Keratinocyte (primary cell): ENCODE measurements around the gene TSBP1.

ENCODE experiments used
- CTCF ChIP-seq, 3 experiments: IDR thresholded peaks in 1 of 3; conservative IDR thresholded peaks in 1 of 3; optimal IDR thresholded peaks in 1 of 3; 2 replicates in 2 of 3; 3 replicates in 1 of 3; pipeline versions ENCODE3 to v1.5.1; 2011; ENCODE audit warnings: low read length in 3 of 3, mild to moderate bottlenecking in 3 of 3, moderate library complexity in 2 of 3, control low read depth in 1 of 3, inconsistent platforms in 1 of 3; ENCODE audit not compliant: insufficient read depth in 2 of 3; ENCODE audit errors: extremely low read depth in 1 of 3
- EZH2 ChIP-seq: IDR thresholded peaks from one replicate; pipeline ENCODE4 v1.6.1; 2012; ENCODE audit warnings: inconsistent platforms, mild to moderate bottlenecking, low read length, moderate library complexity

- TF ChIP-seq CTCF (optimal IDR thresholded peaks at IDR 0.05 in 1 of 3, IDR thresholded peaks at IDR 0.05 in 1 of 3, conservative IDR thresholded peaks at IDR 0.05 in 1 of 3; ENCODE audit: extremely low read depth in 1 of 3, insufficient read depth in 2 of 3, low read length in 3 of 3) (no peak), EZH2 (no peak)
These were observed 16.1 kb upstream of the TSBP1 start for GRCh38 chr6:32387589-32388340.
